ENCODE measurements around the gene JHY.

The JHY gene

GRCh38 chr11:122869622-122870021 lies 12.9 kb upstream of the JHY start:
- in situ Hi-C loops (cut with HindIII; ENCODE audit: low sequenced_read_pairs), result loop anchor here (25.0 kb wide), 1 partner anchor 168 kb away; no protein-coding TSS in a partner anchor

GRCh38 chr11:122871302-122871701 lies 11.3 kb upstream of the JHY start:
- in situ Hi-C loops (cut with HindIII; ENCODE audit: low sequenced_read_pairs), result loop anchor here (25.0 kb wide), 1 partner anchor 166 kb away; no protein-coding TSS in a partner anchor

DNA sequence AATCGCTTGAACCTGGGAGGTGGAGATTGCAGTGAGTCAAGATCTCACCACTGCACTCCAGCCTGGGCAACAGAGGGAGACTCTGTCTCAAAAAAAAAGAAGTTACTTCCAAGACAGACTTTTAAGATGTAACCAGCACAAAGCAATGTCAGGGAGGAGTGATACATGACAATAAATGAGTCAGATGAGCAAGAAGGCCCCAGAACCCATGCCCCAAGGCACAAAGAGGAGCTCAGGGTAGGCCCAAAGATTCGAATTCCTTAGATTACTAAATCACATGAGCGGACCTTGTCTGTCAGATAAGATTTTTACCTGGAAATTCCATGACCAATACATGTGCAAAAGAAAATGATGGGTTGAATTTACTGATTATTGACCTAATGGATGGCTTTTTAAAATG lies 10.5 kb upstream of the JHY start:
- in situ Hi-C loops (cut with HindIII; ENCODE audit: low sequenced_read_pairs), result loop anchor here (25.0 kb wide), 1 partner anchor 165 kb away; no protein-coding TSS in a partner anchor

DNA sequence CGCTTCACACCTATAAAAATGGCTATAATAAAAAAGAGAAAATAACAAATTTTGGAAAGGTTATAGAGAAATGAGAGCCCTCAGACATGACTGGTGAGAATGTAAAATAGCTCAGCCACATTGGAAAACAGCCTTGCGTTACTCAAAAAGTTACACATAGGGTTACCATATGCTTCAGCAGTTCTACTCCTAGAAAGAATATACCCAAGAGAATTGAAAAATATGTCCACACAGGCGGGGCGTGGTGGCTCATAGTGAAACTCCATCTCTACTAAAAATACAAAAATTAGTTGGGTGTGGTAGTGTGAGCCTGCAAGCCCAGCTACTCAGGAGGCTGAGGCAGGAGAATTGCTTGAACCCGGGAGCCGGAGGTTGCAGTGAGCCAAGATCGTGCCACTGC lies 7.6 kb upstream of the JHY start:
- in situ Hi-C loops (cut with HindIII; ENCODE audit: low sequenced_read_pairs), result loop anchor here (25.0 kb wide), 1 partner anchor 162 kb away; no protein-coding TSS in a partner anchor

- in situ Hi-C loops (cut with HindIII; ENCODE audit: low sequenced_read_pairs), result no loop called here
These were observed 4.8 kb upstream of the JHY start for GRCh38 chr11:122877732-122878131.

- in situ Hi-C loops (cut with HindIII; ENCODE audit: low sequenced_read_pairs), result no loop called here
These were observed 2.8 kb upstream of the JHY start for GRCh38 chr11:122879785-122880184.

DNA sequence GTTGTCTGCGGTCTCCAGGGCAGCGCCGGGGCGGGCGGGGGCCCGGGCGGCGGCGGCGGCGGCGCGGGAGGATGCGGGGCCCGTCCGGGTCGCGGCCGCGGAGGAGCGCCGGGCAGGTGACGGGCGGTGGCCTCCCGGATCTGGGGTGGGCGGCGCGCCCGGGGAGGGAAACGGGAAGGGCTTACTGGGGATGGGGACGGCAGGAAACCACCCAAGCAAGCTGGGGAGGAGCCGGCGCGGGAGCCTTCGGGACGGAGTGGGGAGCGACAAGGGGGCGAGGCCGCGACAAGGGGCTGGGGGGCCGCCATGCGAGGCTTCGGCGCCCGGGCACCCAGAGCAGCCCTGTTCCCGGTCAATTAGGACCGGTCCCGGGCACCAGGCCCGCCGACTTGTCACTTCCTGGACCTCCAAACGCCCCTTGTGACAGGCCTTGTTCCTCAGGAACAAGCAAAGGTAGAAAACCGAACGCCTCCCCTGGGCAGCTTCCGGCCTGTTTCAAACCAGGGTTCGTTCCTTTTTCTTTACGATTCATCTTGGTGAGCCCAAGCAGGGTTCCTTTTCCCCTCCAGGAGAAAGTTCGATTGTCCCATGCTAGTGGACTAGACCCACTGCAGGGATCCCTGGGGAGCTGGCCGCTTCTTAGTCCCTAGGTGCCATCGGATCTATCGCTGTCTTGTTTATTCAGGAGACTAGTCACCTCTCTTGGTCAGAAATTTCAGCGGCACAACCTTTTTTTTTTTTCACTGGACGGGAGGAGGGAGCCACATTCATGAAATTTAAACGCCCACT lies 492 bp downstream of the JHY start:
- in situ Hi-C loops (cut with HindIII; ENCODE audit: low sequenced_read_pairs), result no loop called here

DNA sequence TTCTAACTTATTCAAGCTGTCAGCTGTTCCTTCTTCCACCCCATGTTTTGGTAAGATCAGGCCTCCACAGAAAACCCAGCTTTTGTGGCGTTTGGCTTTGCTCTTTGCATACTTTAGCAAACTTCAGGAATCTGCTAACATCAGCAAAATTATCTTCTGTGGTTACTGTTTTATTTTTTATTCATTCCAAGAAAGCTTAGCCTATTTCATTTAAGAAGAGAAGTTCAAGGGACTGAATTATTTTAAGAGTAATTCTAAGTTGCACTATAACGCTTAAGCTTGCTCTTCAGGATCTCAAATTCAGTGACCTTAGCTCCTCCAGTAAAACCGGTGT lies 1.1 kb downstream of the JHY start:
- in situ Hi-C loops (cut with HindIII; ENCODE audit: low sequenced_read_pairs), result no loop called here

- in situ Hi-C loops (cut with HindIII; ENCODE audit: low sequenced_read_pairs), result no loop called here
These were observed 5.6 kb downstream of the JHY start for GRCh38 chr11:122888162-122888561.

- in situ Hi-C loops (cut with HindIII; ENCODE audit: low sequenced_read_pairs), result no loop called here
These were observed 10.6 kb downstream of the JHY start for GRCh38 chr11:122893131-122893530.

GRCh38 chr11:122895563-122895962 lies 13.0 kb downstream of the JHY start:
- in situ Hi-C loops (cut with HindIII; ENCODE audit: low sequenced_read_pairs), result no loop called here

DNA sequence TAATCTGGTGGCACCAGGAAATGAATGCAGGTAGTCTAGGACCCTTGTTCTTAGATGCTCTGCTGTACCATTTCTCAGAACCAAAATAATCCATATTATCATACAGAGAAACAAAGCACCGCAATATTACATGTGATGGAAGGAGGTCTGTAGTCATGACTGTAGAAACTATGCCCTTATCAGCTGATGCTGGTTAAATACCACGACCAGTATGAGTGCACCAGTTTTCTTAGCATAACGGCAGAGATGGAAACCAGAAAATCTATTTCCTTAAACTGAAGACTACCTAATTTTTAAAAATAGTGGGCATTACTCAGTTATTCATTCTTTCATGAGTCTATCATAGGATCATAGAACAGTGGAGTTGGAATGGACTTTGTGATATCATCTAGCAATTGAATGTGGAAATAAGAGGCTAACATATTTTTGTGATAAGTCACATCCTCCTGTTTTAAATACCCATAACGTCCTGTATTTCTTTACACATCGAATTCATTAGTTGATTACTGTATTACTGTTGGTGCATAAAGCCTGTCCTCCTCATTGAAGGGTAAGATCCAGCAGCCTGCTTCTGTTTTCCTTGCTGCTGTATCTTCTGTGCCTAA lies 15.1 kb downstream of the JHY start:
- in situ Hi-C loops (cut with HindIII; ENCODE audit: low sequenced_read_pairs), result no loop called here

DNA sequence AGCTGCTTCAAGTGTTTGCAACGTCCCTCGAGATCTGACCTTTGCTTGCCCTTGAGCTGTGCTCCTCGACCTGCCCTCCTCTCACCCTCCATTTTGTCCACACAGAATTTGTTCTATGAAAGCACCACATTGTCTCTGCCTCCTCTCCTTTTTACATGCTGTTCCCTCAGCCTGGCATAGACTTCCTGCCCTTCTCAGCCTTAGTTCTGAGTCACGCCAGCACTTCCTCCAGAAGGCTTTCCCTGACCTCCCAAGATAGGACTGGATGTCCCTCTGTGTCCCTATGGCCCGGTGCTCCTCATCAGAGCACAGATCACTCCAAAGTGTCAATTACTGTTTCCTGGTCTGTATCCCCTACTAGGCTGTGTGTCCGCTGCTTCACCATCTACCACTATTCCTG lies 16.2 kb downstream of the JHY start:
- in situ Hi-C loops (cut with HindIII; ENCODE audit: low sequenced_read_pairs), result no loop called here

DNA sequence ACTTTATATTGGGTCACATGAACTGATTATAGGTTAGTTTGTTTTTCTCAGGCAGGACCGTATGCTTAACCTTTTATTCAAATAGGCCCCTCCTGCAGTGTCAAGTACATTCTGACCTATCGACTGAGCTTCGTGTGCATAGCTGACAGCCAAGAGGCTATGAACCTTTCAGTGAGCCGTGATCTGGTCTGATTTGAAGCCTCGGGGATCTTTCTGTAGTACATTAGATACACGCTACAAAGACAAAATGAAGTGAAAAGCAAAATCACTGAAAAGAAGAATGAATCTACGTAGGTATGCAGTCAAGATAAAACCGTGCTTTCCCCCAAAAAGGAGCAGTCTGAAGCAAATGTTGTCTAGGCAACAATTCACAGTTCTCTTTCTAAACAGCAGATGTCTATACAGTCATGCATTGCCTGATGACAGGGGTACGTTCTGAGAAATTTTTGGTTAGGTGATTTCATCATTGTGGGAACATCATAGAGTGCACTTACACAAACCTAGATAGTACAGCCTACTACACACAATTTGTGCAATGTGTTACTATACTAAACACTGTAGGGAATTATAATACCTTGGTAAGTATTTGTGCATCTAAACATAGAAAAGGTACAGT lies 18.1 kb downstream of the JHY start:
- in situ Hi-C loops (cut with HindIII; ENCODE audit: low sequenced_read_pairs), result no loop called here

DNA sequence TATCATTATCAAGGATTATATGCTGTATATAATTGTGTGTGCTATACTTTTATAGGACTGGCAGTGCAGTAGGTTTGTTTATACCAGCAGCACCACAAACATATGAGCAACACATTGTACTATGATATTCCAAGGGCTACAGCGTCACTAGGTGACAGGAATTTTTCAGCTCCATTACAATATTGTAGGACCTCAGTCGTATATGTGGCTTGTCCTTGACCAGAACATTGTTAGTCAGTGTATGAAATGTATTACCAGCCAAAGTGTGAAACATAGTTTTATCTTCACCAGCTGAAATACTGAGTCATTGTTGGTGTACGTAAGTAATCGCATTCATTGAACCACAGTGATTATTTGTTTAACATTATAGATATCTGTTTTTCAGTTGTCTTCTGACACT lies 20.4 kb downstream of the JHY start:
- in situ Hi-C loops (cut with HindIII; ENCODE audit: low sequenced_read_pairs), result no loop called here

GRCh38 chr11:122910775-122911174 lies 28.2 kb downstream of the JHY start:
- in situ Hi-C loops (cut with HindIII; ENCODE audit: low sequenced_read_pairs), result no loop called here

DNA sequence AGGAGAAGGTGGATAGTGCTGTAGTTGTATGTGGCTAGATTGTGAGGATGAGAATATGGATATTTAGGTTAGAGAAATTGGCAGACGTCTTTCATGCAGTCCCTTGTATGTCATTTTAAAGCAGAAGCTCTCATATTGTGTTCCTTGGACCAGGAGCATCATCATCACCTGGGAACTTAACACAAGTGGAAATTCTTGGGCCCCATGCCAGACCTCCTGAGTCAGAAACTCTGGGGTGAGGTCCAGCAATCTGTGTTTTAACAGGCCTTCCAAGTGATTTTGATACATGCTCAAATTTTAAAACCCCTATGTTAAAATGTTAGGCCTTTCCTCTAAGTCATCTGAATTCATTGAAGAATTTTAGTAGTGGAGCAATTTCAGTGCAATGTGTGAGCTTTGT lies 34.8 kb downstream of the JHY start:
- in situ Hi-C loops (cut with HindIII; ENCODE audit: low sequenced_read_pairs), result no loop called here

DNA sequence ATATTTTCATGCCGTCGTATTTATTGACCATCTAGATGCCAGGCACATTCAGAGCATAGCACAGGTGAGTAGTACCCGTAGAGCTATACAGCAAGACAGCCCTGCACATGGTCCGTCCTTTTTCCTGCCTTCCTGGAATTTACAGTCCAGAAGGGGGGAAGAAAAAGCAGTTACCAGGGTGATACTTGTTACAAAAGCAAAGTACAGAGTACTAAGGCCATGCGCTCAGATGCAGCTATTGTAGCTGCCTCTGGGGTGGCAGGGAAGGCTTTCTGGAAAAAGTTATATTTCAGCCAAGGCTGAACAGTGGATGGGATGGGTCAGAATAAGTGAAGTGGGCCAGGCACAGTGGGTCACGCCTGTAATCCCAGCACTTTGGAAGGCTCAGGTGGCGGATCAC lies 36.2 kb downstream of the JHY start:
- in situ Hi-C loops (cut with HindIII; ENCODE audit: low sequenced_read_pairs), result no loop called here

- in situ Hi-C loops (cut with HindIII; ENCODE audit: low sequenced_read_pairs), result no loop called here
These were observed 38.0 kb downstream of the JHY start for GRCh38 chr11:122920579-122920978.

DNA sequence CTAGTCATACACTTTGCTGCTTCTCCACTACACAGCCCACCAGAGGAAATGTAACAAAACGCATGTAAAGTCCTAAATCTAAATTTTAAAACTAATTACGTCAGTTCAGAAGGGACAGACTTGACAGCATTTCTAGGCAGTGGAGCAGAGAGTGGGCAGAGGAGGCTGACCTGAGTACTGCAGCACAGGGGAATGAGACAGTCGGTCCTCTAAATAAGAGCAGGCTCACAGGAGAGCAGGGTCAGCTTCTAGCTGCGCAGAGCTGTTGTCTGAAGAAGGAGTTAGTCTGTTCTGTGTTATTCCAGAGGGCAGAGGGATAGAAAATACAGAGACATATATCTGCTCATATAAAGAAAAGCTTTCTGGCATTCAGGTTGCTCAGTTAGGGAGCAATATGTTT lies 40.3 kb downstream of the JHY start:
- in situ Hi-C loops (cut with HindIII; ENCODE audit: low sequenced_read_pairs), result no loop called here

DNA sequence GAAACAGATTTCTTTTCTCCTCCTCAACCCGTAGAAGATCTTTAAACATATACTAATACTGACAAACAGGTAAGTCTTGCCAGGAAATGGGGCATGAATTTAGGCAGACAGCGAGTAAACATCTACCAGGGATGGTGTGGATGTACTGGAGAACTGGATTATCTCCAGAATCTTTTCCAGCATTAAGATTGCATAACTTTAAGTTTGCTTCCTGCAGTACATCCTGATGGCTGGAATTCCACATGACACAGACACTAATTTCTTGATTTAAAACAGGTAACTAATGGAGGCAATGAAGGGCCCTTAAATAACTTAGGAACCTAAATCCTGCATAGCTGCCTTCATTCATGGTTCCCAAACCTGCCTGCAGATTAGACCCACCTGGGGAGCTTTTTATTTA lies 40.7 kb downstream of the JHY start:
- in situ Hi-C loops (cut with HindIII; ENCODE audit: low sequenced_read_pairs), result no loop called here

GRCh38 chr11:122931510-122931909 lies 49.0 kb downstream of the JHY start:
- in situ Hi-C loops (cut with HindIII; ENCODE audit: low sequenced_read_pairs), result no loop called here
